Measurements from ENCODE around the gene SLC7A1. TPM values are rescaled to one million over a fixed set of nuclear protein-coding genes. Genes with fewer than 3 reads are reported as not detected.

The SLC7A1 gene
- total RNA-seq, 1 donor from 2014 or later, result 25.3 TPM

DNA sequence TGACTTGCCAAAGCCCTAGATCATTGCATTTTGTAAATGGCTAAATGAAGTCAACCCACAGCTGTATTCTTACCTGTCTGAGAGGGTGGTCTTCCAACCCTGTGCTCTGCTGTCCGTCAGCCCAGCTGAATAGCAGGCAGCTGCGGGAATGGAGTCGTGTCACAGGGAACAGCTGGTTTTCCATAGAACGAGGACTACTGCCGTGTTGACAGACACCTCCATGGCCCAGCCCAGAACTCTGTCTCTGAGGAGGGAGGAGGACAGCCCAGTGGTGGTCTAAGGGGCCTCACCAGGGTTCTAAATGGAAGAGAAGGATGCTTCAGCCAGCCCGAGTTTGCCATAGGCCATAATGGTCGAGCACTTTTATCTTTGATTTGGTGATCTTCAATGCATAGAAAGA is 110.7 kb downstream of the SLC7A1 start:
- no peak for DNase-seq

DNA sequence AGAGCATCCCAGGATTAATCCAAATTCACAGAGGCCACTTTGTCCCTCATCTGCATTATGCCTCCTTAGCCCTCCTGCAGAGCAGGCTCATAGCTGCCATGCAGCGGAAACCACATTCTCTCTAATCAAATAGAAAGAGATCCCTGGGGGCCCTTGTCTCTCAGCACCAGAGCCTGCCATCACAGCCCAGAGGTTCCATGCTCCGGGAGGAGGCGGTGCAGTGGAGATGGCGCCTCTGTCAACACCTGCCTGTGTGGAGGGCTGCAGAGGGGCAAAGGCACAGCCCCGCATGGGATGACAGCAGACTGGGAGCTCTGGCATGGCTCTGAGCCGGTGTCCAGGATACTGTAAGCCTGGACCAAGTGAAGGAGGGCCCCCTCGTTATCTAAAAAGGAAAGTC is 111.3 kb downstream of the SLC7A1 start:
- no peak for DNase-seq

DNA sequence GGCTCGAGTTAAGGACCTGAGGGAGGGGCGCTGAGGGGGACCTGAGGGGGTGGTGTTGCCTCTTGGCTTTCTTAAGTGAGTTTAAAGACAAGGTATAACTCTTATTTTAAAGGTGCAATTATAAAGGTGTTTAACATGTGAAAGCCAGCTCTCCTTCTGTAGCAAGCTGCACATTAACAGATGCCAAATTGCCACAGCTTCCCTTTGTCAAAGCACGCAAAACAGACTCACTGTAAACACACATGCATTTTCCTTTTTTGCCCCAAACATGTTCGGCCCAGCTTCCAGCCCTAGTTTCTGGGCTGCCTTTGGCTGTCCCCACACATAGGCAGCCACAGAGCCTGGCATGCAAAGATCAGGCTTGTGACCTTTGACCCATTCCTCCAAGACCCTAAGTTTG is 111.9 kb downstream of the SLC7A1 start:
- DNase-seq, result no peak

DNA sequence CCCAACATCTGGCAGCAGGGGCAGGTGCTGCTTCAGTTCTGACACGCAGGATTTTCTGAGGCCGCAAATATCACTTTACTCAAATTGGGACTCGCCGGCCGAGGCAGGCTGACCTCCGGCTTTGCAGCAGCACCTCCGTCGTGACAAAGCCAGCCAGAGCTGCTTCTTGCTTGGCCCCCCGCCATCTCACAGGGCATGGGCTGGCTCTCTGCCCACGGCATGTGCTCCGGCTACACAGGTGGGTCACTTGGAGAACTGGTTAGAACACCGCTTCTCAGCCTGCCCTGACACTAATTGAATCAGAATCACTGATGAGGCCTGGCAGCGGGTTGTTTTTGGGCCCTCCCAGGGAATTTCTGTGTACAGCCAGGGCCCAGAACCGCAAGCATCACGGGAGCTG is 112.3 kb downstream of the SLC7A1 start:
- no peak for DNase-seq

DNA sequence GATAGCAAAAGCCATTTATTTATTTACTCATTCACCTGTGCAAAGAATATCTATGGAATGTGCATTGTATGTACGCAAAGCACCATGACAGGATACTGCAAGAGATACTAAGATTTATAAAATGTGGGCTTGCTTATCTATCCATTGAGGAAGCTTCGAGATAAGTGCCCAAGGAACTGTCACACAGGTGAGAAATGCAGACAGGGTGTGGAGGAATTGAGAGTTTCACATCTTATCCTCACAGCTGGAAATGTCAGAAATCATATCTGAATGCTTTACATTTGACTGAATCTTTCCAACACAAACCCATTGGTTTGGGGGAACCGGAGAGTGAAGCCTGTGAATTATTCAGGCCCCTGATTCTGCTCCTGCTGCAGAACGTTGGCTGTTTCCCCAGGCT is 113.0 kb downstream of the SLC7A1 start:
- DNase-seq, result no peak

DNA sequence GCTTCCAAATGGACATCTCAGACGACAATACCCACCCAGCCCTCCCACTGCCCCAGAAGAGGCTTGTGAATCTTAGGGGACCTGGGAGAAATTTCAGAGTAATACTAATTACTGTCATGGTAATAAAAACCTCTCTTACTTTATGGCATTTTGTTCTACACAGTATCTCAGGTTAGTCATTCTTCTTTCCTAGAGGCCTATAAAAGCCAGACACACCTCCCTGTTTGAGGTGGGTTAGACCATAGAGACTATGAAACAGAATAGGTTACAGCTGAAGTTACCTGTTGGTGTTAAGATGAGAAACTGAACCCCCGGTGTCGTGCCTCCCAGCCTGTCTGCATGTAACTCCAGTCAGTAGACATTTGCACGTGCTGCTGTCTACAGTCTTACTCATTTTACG is 113.9 kb downstream of the SLC7A1 start:
- DNase-seq, result no peak

DNA sequence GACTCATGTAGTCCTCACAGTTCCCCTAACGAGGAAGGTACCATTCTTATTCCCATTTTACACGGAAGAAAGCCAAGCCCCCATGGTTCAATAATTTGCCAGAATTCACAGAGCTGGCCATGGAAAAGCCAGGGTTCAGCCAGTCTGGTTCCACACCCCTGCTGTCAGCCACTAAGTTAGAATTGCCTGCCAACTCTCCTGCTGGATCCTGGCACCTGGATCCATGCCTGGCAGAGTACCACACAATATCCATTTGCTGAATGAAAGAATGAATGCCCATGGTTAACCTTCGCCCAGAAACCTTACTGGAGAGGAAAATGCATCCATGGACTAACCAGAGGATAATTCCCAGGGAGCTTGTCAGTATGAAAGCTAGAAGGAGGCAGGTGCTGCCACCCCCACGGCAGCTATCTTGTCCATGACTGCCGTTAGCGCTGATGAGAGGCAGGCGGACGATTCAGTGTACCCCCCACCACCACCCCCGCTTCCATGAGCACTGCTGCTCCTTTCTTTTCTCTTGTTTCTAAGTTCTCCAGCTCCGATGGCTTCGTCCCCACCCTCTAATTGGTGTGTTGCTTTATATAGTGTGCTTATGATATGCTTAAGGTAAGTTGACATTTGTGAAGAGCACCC is 114.5 kb downstream of the SLC7A1 start:
- DNase-seq, result peak; percentile 5

DNA sequence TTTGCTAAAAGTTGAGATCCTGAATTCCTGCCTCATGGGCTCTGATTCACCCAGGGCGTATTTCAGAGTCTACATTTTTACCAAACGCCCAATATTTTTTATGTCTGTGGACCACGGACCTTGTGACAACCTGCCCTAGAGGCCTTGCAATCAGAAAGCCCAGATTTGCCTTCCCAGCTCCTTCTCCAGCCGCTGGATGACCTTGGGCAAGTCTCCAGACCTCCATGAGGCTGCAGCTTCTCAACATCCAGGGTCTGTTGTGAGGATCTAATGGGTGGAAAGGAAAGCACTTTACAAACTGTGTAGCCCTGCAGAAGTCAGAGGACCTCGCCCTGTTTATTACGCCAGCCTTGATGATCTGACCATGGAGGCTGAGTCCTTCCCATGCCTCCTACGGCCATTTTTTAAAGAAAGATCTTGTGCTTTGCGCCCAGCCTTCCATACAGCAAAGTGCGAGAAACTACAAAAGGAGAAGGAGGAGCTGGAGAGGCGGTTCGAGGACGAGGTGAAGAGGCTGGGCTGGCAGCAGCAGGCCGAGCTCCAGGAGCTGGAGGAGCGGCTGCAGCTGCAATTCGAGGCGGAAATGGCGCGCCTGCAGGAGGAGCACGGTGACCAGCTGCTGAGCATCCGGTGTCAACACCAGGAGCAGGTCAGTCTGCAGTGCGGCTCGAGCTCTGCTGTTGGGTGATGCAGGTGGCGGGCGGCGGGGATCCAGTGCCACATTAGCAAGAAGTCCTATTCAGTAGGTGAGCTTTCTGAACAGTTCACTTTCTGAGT is 115.6 kb downstream of the SLC7A1 start:
- no peak for DNase-seq

DNA sequence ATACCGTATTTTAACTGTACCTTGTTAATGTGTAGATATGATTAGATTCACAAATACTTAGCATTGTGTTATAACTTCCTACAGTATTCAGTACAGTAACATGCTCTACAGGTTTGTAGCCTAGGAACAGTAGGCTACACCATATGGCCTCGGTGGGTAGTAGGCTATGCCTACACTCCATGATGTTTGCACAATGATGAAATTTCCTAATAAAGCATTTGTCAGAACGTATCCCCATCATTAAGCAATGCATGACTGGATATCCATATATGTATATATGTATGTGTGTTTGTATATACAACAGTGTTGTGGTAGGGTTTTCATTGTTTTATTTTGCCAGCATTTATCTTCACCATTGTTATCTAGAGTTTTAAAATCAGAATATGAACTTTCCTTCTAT is 119.4 kb downstream of the SLC7A1 start:
- DNase-seq, result no peak

DNA sequence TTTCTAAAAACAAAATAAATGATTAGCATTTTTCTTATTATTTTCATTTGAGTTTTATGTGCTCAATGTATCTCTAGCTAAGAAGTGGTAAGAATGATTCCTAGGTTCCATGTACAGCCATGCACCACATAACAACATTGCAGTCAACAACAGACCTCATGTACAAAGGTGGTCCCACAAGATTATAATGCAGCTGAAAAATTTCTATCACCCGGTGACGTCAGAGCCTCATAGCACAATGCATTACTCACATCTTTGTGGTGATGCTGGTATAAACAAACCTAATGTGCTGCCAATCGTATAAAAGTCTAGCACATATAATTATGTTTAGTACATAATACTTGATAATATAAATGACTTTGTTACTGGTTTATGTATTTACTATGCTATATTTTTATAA is 120.5 kb downstream of the SLC7A1 start:
- no peak for DNase-seq

DNA sequence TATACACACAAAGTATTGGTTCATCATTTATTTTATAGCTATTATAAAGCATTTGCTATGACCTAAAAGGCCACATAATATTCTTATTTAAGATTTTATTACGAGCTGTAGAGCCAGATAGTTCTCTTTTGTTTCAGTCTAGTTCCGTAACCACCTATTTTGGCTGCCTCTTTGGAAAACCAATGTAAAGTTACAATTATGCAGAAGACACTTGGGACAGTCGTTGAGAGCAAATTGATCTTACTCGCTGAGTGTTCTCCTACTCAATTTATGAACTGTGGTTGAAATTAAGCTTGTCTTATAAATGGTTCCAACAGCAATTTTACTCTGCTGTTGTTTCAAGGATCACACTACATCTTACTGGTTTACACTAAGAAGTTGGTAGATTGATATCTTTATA is 122.3 kb downstream of the SLC7A1 start:
- DNase-seq, result no peak

DNA sequence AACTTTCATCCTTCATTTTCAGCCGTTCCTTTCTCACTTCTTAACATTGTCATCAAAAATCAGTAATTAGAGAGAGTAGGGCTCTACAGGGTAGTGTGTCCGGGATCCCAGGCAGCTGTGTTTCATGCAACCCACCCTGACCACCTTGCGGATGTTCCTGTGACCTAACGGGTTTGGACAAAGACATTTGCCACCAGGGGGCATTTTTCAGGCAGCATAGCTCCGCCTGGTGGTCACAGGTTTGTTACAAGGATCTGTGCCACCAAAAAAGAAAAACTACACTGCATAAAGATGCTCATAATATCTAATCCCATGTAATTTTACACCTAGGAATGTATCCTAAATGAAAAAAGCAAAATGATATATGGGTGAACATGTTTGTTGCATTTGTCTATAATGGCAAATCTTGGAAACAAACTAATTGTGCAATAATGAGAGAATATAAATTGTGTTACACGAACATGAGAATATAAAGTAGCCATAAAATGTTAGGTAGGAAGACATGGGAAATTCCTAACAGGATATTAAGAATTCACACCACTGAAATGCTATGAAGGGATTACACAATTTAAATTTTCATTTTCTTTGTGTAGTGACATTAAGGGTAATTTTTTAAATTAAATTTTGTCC is 123.0 kb downstream of the SLC7A1 start:
- no peak for DNase-seq

DNA sequence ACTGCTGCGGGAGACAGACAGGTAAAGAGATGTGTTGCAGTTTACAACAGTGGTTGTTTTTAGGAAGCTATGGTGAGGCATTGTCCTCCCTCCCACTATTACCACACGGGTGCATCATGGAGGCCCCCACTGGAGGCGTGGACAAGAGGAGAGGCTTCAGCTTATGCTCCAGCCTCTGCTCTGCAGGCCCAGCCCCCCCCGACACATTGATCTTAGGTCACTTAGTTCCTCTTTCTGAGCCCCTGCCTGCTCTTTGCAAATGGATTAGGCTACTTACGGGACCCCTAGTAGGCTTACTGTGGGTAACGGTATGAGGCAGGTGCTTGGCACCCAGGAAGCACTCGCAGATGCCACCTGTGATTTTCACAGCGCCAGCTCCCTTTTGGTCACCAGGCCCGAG is 123.9 kb downstream of the SLC7A1 start:
- DNase-seq, result no peak

DNA sequence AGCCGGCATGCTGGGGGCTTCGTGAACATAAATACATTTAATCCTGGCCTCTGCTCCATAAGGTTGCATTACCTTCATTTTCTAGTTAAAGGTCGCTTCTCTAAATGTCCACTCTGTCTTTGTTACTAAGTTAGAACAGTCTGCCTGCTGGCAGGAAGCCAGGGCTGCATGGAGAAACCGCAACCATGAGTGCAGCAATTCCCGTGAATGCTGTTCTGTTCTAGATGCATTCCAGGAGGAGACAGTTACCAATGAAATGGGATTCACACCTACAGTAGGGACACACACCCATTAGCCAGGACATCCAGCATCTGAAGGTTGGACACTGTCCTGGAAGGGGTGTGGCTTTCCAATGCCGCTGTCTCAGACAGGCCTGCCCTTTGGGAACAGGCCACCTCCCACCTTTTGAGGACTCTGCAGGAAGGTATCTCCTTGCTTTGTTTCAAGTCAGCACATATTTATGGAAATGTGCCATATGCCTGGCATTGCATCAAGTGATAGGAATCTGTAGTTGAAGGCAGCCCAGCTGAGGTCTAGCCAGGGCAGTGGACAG is 129.7 kb downstream of the SLC7A1 start:
- no peak for DNase-seq

DNA sequence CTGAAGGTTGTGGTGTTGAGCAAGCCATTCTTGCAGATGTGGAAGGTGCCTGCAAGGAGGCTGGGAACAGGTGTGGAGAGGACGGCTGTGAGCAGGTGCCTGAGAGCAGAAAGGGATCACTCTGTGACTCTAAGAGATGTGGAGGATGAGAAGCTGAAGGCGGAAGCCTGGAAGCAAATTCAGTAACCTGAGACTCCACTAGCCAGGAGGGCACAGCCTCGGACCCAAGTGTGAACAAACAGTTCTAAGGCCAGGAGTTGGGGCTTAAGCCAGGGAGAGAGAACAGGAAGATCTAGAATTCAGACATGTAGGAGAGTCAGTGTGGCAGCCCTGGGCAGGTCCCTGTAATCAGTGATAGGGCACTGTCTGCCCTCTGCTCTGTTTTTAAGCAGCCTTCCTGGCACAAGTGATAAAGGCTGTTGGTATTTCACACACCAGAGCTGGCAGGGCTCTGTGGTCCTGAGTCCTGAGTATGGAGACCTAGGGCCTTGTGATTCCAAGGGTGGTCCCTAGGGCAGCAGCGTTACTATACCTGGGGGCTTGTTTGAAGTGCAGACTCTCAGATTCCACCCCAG is 131.3 kb downstream of the SLC7A1 start:
- no peak for DNase-seq

DNA sequence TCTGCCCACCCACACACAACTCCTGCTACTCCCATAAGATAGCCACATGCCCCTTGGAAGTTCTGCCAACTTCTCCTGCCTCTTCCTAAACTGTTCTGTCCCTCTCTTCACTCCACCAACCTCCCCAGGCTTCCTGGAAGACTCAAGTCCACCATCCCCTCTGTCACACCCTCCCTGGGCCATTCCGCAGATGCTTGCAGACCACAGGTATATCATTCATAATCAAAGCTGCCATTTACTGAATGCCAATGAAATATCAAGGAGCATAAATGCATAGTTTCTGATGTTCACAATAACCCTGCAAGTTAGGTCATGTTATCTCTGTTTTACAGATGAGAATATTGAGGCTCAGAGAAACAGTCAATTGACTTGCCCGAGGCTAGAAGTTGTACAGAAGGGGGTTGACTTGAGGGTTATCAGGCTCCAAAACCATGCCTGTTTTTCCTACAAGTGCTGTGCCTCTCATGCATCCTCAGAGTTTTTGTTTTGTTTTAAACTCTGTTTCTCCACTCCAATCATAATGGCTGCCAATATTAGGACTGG is 135.6 kb downstream of the SLC7A1 start:
- no peak for DNase-seq

Measured in occipital lobe (tissue), 2 donors.